HS-5 (cell line): ENCODE results near the gene PLCB1.
"Not testable (repeated sequence)": the region's sequence is repeated elsewhere in the genome, so short reads cannot be mapped to it uniquely, and the experiment has no call there.

Source experiments
- DNase-seq: peaks from one replicate; pipeline ENCODE4 v3.0.0-alpha.2; 2012; ENCODE audit warnings: low read depth

Gene PLCB1

GRCh38 chr20:8131598-8132483, at the start of gene PLCB1:
TSS of gene PLCB1 (plus strand) at chr20:8132266. CDS start at chr20:8132652, 386 bp downstream.
- DNase-seq: peak; percentile 58

GRCh38 chr20:8082989-8083388, 49.1 kb upstream of the PLCB1 start:
- no peak for DNase-seq

- DNase-seq: no peak
These were observed 42.4 kb upstream of the PLCB1 start for GRCh38 chr20:8089668-8090067.

GRCh38 chr20:8094415-8094818, 37.6 kb upstream of the PLCB1 start:
- no peak for DNase-seq

- DNase-seq: peak; percentile 73
These were observed 37.2 kb upstream of the PLCB1 start for GRCh38 chr20:8094850-8095249.

- DNase-seq: no peak
These were observed 36.2 kb upstream of the PLCB1 start for GRCh38 chr20:8095648-8096572.

GRCh38 chr20:8097307-8097706, 34.8 kb upstream of the PLCB1 start:
- no peak for DNase-seq

- DNase-seq: no peak
These were observed 27.8 kb upstream of the PLCB1 start for GRCh38 chr20:8104252-8104651.

GRCh38 chr20:8114612-8115011, 17.5 kb upstream of the PLCB1 start:
- not testable (repeated sequence) for DNase-seq

- no peak for DNase-seq
These were observed 16.6 kb upstream of the PLCB1 start for GRCh38 chr20:8115436-8115835.

- DNase-seq: peak; percentile 73
These were observed 15.8 kb upstream of the PLCB1 start for GRCh38 chr20:8116067-8116811.

- DNase-seq: no peak
These were observed 14.4 kb upstream of the PLCB1 start for GRCh38 chr20:8117636-8118035.

- DNase-seq: no peak
These were observed 14.0 kb upstream of the PLCB1 start for GRCh38 chr20:8118039-8118438.

GRCh38 chr20:8118760-8119159, 13.3 kb upstream of the PLCB1 start:
- DNase-seq: no peak

- DNase-seq: no peak
These were observed 10.4 kb upstream of the PLCB1 start for GRCh38 chr20:8121666-8122065.

GRCh38 chr20:8124639-8125038, 7.4 kb upstream of the PLCB1 start:
- DNase-seq: no peak

- no peak for DNase-seq
These were observed 5.9 kb upstream of the PLCB1 start for GRCh38 chr20:8126181-8126580.

- DNase-seq: no peak
These were observed 5.2 kb upstream of the PLCB1 start for GRCh38 chr20:8126841-8127378.

GRCh38 chr20:8127553-8128255, 4.4 kb upstream of the PLCB1 start:
- DNase-seq: no peak

GRCh38 chr20:8128291-8129060, 3.6 kb upstream of the PLCB1 start:
- DNase-seq: no peak
